PC-3 (cell line): ENCODE measurements around the gene E2F1. TPM values are rescaled to one million over a fixed set of nuclear protein-coding genes. Genes with fewer than 3 reads are reported as not detected.

Experiments used
- ATAC-seq: fragments of 200-7000 bp; cut with Tn5 transposase; 2 replicates; pipeline ENCODE4 v1.9.1; 2020; ENCODE audit warnings: mild to moderate bottlenecking, moderate library complexity
- BruUV-seq: library from RNA; stranded (reverse); fragments of 400-500 nt; replicated peaks from 2 replicates; lab custom pipeline; 2021; lab: Mats Ljungman, UMichigan
- CTCF ChIA-PET: fragments of 300-600 bp; sonication (Branson Sonifier 250); formaldehyde crosslinking; loops from one replicate; lab custom pipeline; 2022; ENCODE audit warnings: antibody characterized with exemption; lab: Charles Lee
- POLR2A ChIA-PET: fragments of 300-600 bp; sonication (Branson Sonifier 250); formaldehyde crosslinking; loops from one replicate; lab custom pipeline; 2022; ENCODE audit warnings: antibody characterized with exemption; ENCODE audit not compliant: unreplicated experiment; lab: Charles Lee
- DNase-seq: peaks from one replicate; pipeline ENCODE4 v3.0.0-alpha.2; 2015
- H2AFZ ChIP-seq: fragments of 300-600 bp; sonication (generic); 2 replicates; pipeline ENCODE4 v1.6.0; 2016; ENCODE audit warnings: antibody characterized with exemption, low read length
- H3F3A ChIP-seq: fragments of 300-600 bp; sonication (generic); one replicate; pipeline ENCODE4 v1.6.0; 2017; ENCODE audit warnings: antibody characterized with exemption, low read length, control low read depth, mild to moderate bottlenecking; ENCODE audit not compliant: unreplicated experiment
- H3K27ac ChIP-seq: fragments of 300-600 bp; sonication (generic); 2 replicates; pipeline ENCODE4 v1.5.1; 2016; ENCODE audit warnings: mild to moderate bottlenecking, low read length
- H3K27me3 ChIP-seq: fragments of 300-600 bp; sonication (generic); 2 replicates; pipeline ENCODE4 v1.6.1; 2016; ENCODE audit warnings: low read length, mixed read lengths
- H3K36me3 ChIP-seq: fragments of 300-600 bp; sonication (generic); 2 replicates; pipeline ENCODE4 v1.6.1; 2016; ENCODE audit warnings: low read depth, mixed run types, low read length, mixed read lengths
- H3K4me1 ChIP-seq: fragments of 300-600 bp; sonication (generic); 2 replicates; pipeline ENCODE4 v1.5.1; 2016; ENCODE audit warnings: low read length; ENCODE audit not compliant: insufficient read depth
- H3K4me2 ChIP-seq: fragments of 300-600 bp; sonication (generic); 2 replicates; pipeline ENCODE4 v1.6.0; 2016; ENCODE audit warnings: low read length
- H3K4me3 ChIP-seq: fragments of 300-600 bp; sonication (generic); 2 replicates; pipeline ENCODE4 v1.5.1; 2016; ENCODE audit warnings: mild to moderate bottlenecking, low read length, mixed read lengths
- H3K79me2 ChIP-seq: fragments of 300-600 bp; sonication (generic); 2 replicates; pipeline ENCODE4 v1.6.1; 2017; ENCODE audit warnings: low read length, mixed read lengths
- H3K9ac ChIP-seq: fragments of 300-600 bp; sonication (generic); 2 replicates; pipeline ENCODE4 v1.6.0; 2016; ENCODE audit warnings: mild to moderate bottlenecking, low read length
- H3K9me2 ChIP-seq: fragments of 300-600 bp; sonication (generic); replicated peaks from 2 replicates; pipeline ENCODE4 v1.6.1; 2016; ENCODE audit warnings: mixed run types, low read length, mixed read lengths
- H3K9me3 ChIP-seq: fragments of 300-600 bp; sonication (generic); 2 replicates; pipeline ENCODE4 v1.6.1; 2016; ENCODE audit warnings: low read length, mixed read lengths
- H4K20me1 ChIP-seq: fragments of 300-600 bp; sonication (generic); 2 replicates; pipeline ENCODE4 v1.6.1; 2016; ENCODE audit warnings: low read length, mixed read lengths
- CTCF ChIP-seq: fragments of 300-600 bp; sonication (generic); conservative IDR thresholded peaks from 2 replicates; pipeline ENCODE4 v1.5.1; 2017; ENCODE audit warnings: antibody characterized with exemption, low read depth, mild to moderate bottlenecking, low read length
- EZH2 ChIP-seq: fragments of 300-600 bp; sonication (generic); IDR thresholded peaks from one replicate; pipeline ENCODE4 v1.6.1; 2017; ENCODE audit warnings: antibody characterized with exemption, mild to moderate bottlenecking, low read length; ENCODE audit not compliant: unreplicated experiment
- EZH2phosphoT487 ChIP-seq: fragments of 300-600 bp; sonication (generic); IDR thresholded peaks from 2 replicates; pipeline ENCODE4 v1.6.1; 2018; ENCODE audit warnings: mild to moderate bottlenecking, antibody characterized with exemption, low read length, borderline replicate concordance
- intact Hi-C: fragments of 100-400 bp; cut with micrococcal nuclease; formaldehyde crosslinking; loops from 2 replicates; pipeline ENCODE4 v1.9.0; 2023
- total RNA-seq: library from RNA; depleted of rRNA; stranded (reverse); fragments of >200 nt; gene quantifications from 2 replicates; pipeline ENCODE4 v1.2.3, GENCODE V29; 2014

Gene E2F1
- total RNA-seq, 1 experiment from 2014 or later = 63.7 TPM

DNA sequence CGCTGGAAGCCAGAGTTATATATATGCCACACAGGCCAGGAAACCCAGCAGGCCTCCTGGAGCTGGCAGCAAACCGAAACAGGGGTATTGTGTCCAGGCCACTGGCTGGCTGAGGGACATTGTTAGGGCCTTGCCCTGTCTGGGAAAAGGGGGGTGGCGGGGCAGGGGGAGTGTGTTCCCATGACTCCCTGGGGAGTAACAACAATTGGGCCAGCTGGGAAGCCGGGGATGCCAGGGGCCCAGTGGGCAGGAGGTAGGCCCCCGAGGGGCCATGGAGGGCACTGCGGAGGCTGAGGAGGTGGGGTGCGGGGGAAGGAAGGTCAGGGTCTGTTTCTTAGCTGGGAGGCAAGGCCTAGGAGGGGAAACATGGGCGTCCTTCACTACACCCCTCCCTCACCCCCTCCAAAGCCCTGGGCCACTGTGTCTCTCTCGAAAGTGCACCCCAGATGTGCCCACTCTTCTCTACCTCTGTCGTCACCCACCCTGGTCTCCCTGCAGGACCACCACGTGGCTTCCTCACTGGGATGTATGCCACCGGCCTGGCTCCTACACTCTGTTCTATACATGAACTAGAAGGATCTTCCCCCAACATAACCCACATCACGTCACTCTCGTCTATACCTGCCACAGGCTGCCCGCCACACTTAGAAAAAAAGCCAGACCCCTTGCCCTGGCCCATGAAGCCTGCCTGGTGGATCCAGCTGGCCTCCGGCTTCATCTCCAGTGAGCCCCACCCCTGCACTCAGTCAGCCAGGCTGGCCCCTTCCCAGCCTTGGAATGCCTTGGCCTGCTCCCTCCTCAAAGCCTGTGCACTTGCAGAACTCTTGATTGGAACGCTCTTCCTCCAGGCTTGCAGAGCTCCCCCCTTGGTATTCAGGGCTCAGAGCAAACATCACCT, 7.8 kb upstream of the E2F1 start:
- ChIA-PET CTCF (no interaction called here), POLR2A (no interaction called here)
- intact Hi-C loops = no loop called here
- no TSS peak for BruUV-seq
- Histone ChIP-seq H3F3A (no peaks in the 10 kb centered on the region), H3K9me2 (no peaks in the 10 kb centered on the region), H3K27ac (no peak overlapping the region), H3K4me3 (no peak overlapping the region), H3K4me2 (no peak overlapping the region), H3K9ac (no peak overlapping the region), H4K20me1 (no peaks in the 10 kb centered on the region), H3K4me1 (no peaks in the 10 kb centered on the region), H3K27me3 (no peaks in the 10 kb centered on the region), H3K79me2 (no peaks in the 10 kb centered on the region), H2AFZ (no peak overlapping the region), H3K36me3 (no peaks in the 10 kb centered on the region), H3K9me3 (no peaks in the 10 kb centered on the region)
- no peak for DNase-seq
- TF ChIP-seq EZH2phosphoT487 (no peak), CTCF (no peak), EZH2 (no peak)
- ATAC-seq = no peak

DNA sequence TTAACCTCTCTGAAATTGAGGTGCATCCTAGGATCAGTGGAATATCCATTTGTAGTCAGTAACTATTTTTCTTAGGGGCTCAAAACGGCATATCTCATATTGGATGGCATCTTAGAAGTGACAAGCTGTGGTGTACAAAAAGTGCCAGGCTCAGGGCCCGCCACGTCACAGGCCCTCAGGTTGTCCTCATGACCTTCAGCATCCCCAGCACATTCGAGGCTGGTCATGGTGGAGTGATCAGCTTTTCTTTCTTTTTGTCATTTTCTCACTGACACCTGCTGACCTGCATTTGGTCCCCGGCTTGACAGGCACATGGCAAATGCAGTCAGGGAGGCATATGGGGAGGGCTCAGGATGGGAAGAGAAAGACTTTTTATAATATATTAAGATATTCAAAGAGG, 7.1 kb upstream of the E2F1 start:
- POLR2A ChIA-PET = no interaction called here
- DNase-seq (no peak), ATAC-seq (no peak)
- H3K27me3 ChIP-seq = no peaks in the 10 kb centered on the region
- no peak for TF ChIP-seq CTCF
- TF ChIP-seq EZH2 = no peak
- TF ChIP-seq EZH2phosphoT487 = no peak
- H3K79me2 ChIP-seq = no peaks in the 10 kb centered on the region
- no peaks in the 10 kb centered on the region for H3K36me3 ChIP-seq
- H3F3A ChIP-seq = no peaks in the 10 kb centered on the region
- no peaks in the 10 kb centered on the region for H4K20me1 ChIP-seq
- BruUV-seq = no TSS peak
- H3K9ac ChIP-seq = no peak overlapping the region
- no peak overlapping the region for H3K4me3 ChIP-seq
- H3K9me3 ChIP-seq = no peaks in the 10 kb centered on the region
- intact Hi-C loops = no loop called here
- no peak overlapping the region for H3K27ac ChIP-seq
- H3K4me2 ChIP-seq = no peak overlapping the region
- H3K4me1 ChIP-seq = no peaks in the 10 kb centered on the region
- H2AFZ ChIP-seq = no peak overlapping the region
- CTCF ChIA-PET = no interaction called here
- H3K9me2 ChIP-seq = no peaks in the 10 kb centered on the region

DNA sequence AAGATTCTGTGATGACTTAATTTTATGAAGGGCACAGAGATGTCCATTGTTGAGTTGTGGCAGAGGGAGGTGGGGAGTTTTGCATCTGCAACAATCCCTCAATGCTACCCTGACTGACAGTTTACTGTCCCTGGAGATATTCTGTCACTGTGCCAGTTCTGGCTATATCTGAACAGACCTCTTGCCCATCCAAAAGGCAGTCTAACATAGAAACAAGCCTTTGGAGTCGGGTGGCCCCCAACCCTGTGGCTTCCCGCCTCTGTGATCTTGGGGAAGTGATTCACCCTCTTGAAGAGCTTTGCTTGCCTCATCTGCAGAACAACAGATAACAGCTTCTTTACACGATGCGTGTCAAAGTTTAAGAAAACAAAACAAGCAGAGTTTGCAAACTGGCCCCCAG, 3.8 kb upstream of the E2F1 start:
- H3K36me3 ChIP-seq = no peaks in the 10 kb centered on the region
- H3K79me2 ChIP-seq = peaks cover 7% of the 10 kb centered on the region
- TF ChIP-seq EZH2phosphoT487 = no peak
- TF ChIP-seq EZH2 = no peak
- TF ChIP-seq CTCF = no peak
- no peak overlapping the region for H3K4me2 ChIP-seq
- H3K9me2 ChIP-seq = no peaks in the 10 kb centered on the region
- no peak overlapping the region for H2AFZ ChIP-seq
- H4K20me1 ChIP-seq = peaks cover under 1% of the 10 kb centered on the region; the same call in 1 of the 2 replicates
- POLR2A ChIA-PET = no interaction called here
- ATAC-seq = no peak
- CTCF ChIA-PET = no interaction called here
- no peak overlapping the region for H3K4me3 ChIP-seq
- no peak overlapping the region for H3K9ac ChIP-seq
- peaks cover 11% of the 10 kb centered on the region for H3K4me1 ChIP-seq
- no peaks in the 10 kb centered on the region for H3K27me3 ChIP-seq
- DNase-seq = peak; percentile 18
- no peaks in the 10 kb centered on the region for H3K9me3 ChIP-seq
- no peak overlapping the region for H3K27ac ChIP-seq
- no peaks in the 10 kb centered on the region for H3F3A ChIP-seq
- intact Hi-C loops = loop anchor here (10.0 kb wide), 1 partner anchor 95 kb away; no protein-coding TSS in a partner anchor
- BruUV-seq = no TSS peak
